HCT116 (cell line): ENCODE results near the gene NINJ2. TPM values are rescaled to one million over a fixed set of nuclear protein-coding genes. Genes with fewer than 3 reads are reported as not detected.

Experiments used
- ATAC-seq: fragments of 200-7000 bp; cut with Tn5 transposase; 2 replicates; pipeline ENCODE4 v1.9.1; 2020; ENCODE audit warnings: mild to moderate bottlenecking, moderate library complexity
- BruUV-seq: library from RNA; stranded (reverse); fragments of 400-500 nt; replicated peaks from 2 replicates; lab custom pipeline; 2021; lab: Mats Ljungman, UMichigan
- CTCF ChIA-PET: fragments of 300-600 bp; sonication (Branson Sonifier 250); formaldehyde crosslinking; loops from one replicate; lab custom pipeline; 2021; ENCODE audit warnings: antibody characterized with exemption; lab: Charles Lee
- POLR2A ChIA-PET: fragments of 300-600, 350-600 bp; sonication (Branson Sonifier 250); formaldehyde crosslinking; loops from one replicate; lab custom pipeline; 2021; ENCODE audit warnings: antibody characterized with exemption; lab: Charles Lee
- RAD21 ChIA-PET, 2 experiments: fragments of 300-600 bp; sonication (Branson Sonifier 250); formaldehyde crosslinking; loops; one replicate each; lab custom pipeline; 2023; ENCODE audit warnings: low total read pairs in 2 of 2; ENCODE audit not compliant: uncharacterized antibody in 2 of 2, unreplicated experiment in 2 of 2, low non-redundant PET in 1 of 2; lab: Charles Lee
- DNase-seq: peaks from one replicate; pipeline ENCODE4 v3.0.0-alpha.2; 2010; ENCODE audit warnings: low read depth, low spot score
- H2AFZ ChIP-seq: fragments of 200-600 bp; shearing (Covaris generic), sonication (generic); 2 replicates; pipeline ENCODE4 v1.6.1; 2017; ENCODE audit warnings: low read depth, mixed run types, mixed read lengths, antibody characterized with exemption, low read length; ENCODE audit not compliant: poor library complexity, severe bottlenecking
- H3K27ac ChIP-seq: 2 replicates; pipeline ENCODE4 v1.5.1; 2012; ENCODE audit warnings: low read depth, low read length
- H3K27me3 ChIP-seq: fragments of 200-600 bp; sonication (generic); 2 replicates; pipeline ENCODE4 v1.6.1; 2016; ENCODE audit warnings: mixed run types, low read length, mixed read lengths; ENCODE audit not compliant: insufficient read depth
- H3K36me3 ChIP-seq, 2 experiments: fragments of 200-500 bp in 1 of 2; fragments of 200-600 bp in 1 of 2; sonication (Bioruptor generic) in 1 of 2; sonication (generic) in 1 of 2; 2 replicates each; pipeline versions ENCODE4 v1.5.1 to v1.6.1; 2014 to 2016; ENCODE audit warnings: low read length in 2 of 2, inconsistent platforms in 1 of 2, mixed read lengths in 1 of 2, mixed run types in 1 of 2; ENCODE audit not compliant: insufficient read depth in 2 of 2, control insufficient read depth in 1 of 2
- H3K4me1 ChIP-seq, 2 experiments: fragments of 200-600 bp in 1 of 2; sonication (generic) in 1 of 2; 2 replicates each; pipeline versions ENCODE4 v1.5.1 to v1.6.1; 2012 to 2017; ENCODE audit warnings: low read length in 2 of 2, inconsistent platforms in 1 of 2, mild to moderate bottlenecking in 1 of 2, mixed read lengths in 1 of 2, mixed run types in 1 of 2, moderate library complexity in 1 of 2; ENCODE audit not compliant: insufficient read depth in 2 of 2, control insufficient read depth in 1 of 2
- H3K4me2 ChIP-seq: fragments of 200-600 bp; sonication (generic); 2 replicates; pipeline ENCODE4 v1.6.1; 2017; ENCODE audit warnings: mixed run types, low read length, mixed read lengths
- H3K4me3 ChIP-seq, 2 experiments: fragments of 200-600 bp in 1 of 2; sonication (generic) in 1 of 2; replicated peaks in 1 of 2; 2 replicates each; pipeline ENCODE4 v1.5.1; 2011 to 2016; ENCODE audit warnings: low read length in 2 of 2, control low read depth in 1 of 2, low read depth in 1 of 2, mild to moderate bottlenecking in 1 of 2, mixed read lengths in 1 of 2, mixed run types in 1 of 2
- H3K79me2 ChIP-seq: fragments of 200-600 bp; sonication (generic); 2 replicates; pipeline ENCODE4 v1.6.1; 2017; ENCODE audit warnings: mild to moderate bottlenecking, mixed run types, low read length, moderate library complexity, mixed read lengths; ENCODE audit not compliant: insufficient read depth
- H3K9ac ChIP-seq: fragments of 200-600 bp; sonication (generic); 2 replicates; pipeline ENCODE4 v1.6.1; 2016; ENCODE audit warnings: low read length, mixed read lengths
- H3K9me2 ChIP-seq: fragments of 200-600 bp; sonication (generic), shearing (Covaris generic); 2 replicates; pipeline ENCODE4 v1.6.1; 2017; ENCODE audit warnings: mixed run types, mild to moderate bottlenecking, moderate library complexity; ENCODE audit not compliant: insufficient read depth
- H3K9me3 ChIP-seq, 2 experiments: fragments of 200-500 bp in 1 of 2; fragments of 200-600 bp in 1 of 2; sonication (Bioruptor generic) in 1 of 2; sonication (generic) in 1 of 2; 2 replicates each; pipeline ENCODE4 v1.6.1; 2014 to 2017; ENCODE audit warnings: low read length in 2 of 2, mixed read lengths in 2 of 2, inconsistent platforms in 1 of 2, low read depth in 1 of 2, mild to moderate bottlenecking in 1 of 2, mixed run types in 1 of 2, moderate library complexity in 1 of 2; ENCODE audit not compliant: control insufficient read depth in 1 of 2, insufficient read depth in 1 of 2
- H4K20me1 ChIP-seq: fragments of 200-600 bp; sonication (generic), shearing (Covaris generic); 2 replicates; pipeline ENCODE4 v1.6.1; 2017; ENCODE audit warnings: mixed run types, mild to moderate bottlenecking, moderate library complexity; ENCODE audit not compliant: insufficient read depth
- CEBPB ChIP-seq: IDR thresholded peaks from 2 replicates; pipeline ENCODE4 v1.6.1; 2012; ENCODE audit warnings: low read depth
- EGR1 ChIP-seq: IDR thresholded peaks from 2 replicates; pipeline ENCODE4 v1.6.1; 2012; ENCODE audit warnings: low read depth
- ELF1 ChIP-seq: IDR thresholded peaks from 2 replicates; pipeline ENCODE4 v1.6.1; 2012; ENCODE audit warnings: low read depth, borderline replicate concordance
- EZH2 ChIP-seq: fragments of 200-600 bp; sonication (generic); IDR thresholded peaks from 2 replicates; pipeline ENCODE4 v1.6.1; 2017; ENCODE audit warnings: antibody characterized with exemption, mixed run types
- EZH2phosphoT487 ChIP-seq: fragments of 200-600 bp; IDR thresholded peaks from 2 replicates; pipeline ENCODE4 v1.6.1; 2018; ENCODE audit warnings: antibody characterized with exemption, borderline replicate concordance
- FOSL1 ChIP-seq: IDR thresholded peaks from 2 replicates; pipeline ENCODE4 v1.6.1; 2012; ENCODE audit warnings: low read depth
- JUND ChIP-seq: IDR thresholded peaks from 2 replicates; pipeline ENCODE4 v1.6.1; 2012
- MAX ChIP-seq: IDR thresholded peaks from 2 replicates; pipeline ENCODE4 v1.6.1; 2012
- POLR2A ChIP-seq: IDR thresholded peaks from 2 replicates; pipeline ENCODE4 v1.7.0; 2011; ENCODE audit warnings: borderline replicate concordance; ENCODE audit not compliant: insufficient read depth, insufficient read length; ENCODE audit errors: extremely low read depth
- POLR2AphosphoS5 ChIP-seq: IDR thresholded peaks from 2 replicates; pipeline ENCODE4 v1.6.1; 2011; ENCODE audit warnings: mild to moderate bottlenecking, low read depth, low read length, moderate library complexity
- REST ChIP-seq: IDR thresholded peaks from 2 replicates; pipeline ENCODE4 v1.6.1; 2012; ENCODE audit warnings: low read depth
- SIN3A ChIP-seq: IDR thresholded peaks from 2 replicates; pipeline ENCODE4 v1.6.1; 2012; ENCODE audit warnings: low read depth
- SP1 ChIP-seq: IDR thresholded peaks from 2 replicates; pipeline ENCODE4 v1.6.1; 2012; ENCODE audit warnings: low read depth
- SRF ChIP-seq: IDR thresholded peaks from 2 replicates; pipeline ENCODE4 v1.6.1; 2012; ENCODE audit warnings: low read depth
- TCF7L2 ChIP-seq: IDR thresholded peaks from 2 replicates; pipeline ENCODE4 v1.7.0; 2011; ENCODE audit warnings: borderline replicate concordance, inconsistent platforms; ENCODE audit not compliant: insufficient read depth, insufficient read length; ENCODE audit errors: extremely low read depth
- YY1 ChIP-seq: IDR thresholded peaks from 2 replicates; pipeline ENCODE4 v1.6.1; 2011; ENCODE audit warnings: low read length, low read depth, moderate library complexity, mild to moderate bottlenecking; ENCODE audit not compliant: insufficient replicate concordance; ENCODE audit errors: extremely low read depth
- ZBTB33 ChIP-seq: IDR thresholded peaks from 2 replicates; pipeline ENCODE4 v1.6.1; 2011; ENCODE audit warnings: mild to moderate bottlenecking, low read length, moderate library complexity; ENCODE audit not compliant: insufficient replicate concordance; ENCODE audit errors: extremely low read depth
- ZNF274 ChIP-seq: fragments of 200-500 bp; sonication (Bioruptor generic); IDR thresholded peaks from 2 replicates; pipeline ENCODE4 v1.6.1; 2014; ENCODE audit warnings: mild to moderate bottlenecking, low read depth, low read length, inconsistent platforms
- intact Hi-C: fragments of 100-400 bp; cut with micrococcal nuclease; formaldehyde crosslinking; loops from 2 replicates; pipeline ENCODE4 v1.10.0; 2022
- total RNA-seq: library from RNA; stranded (reverse); gene quantifications from one replicate; pipeline ENCODE4 v1.2.1, GENCODE V29; 2021; ENCODE audit not compliant: unreplicated experiment
- TF ChIP-seq, protein P1 (sequence below): IDR thresholded peaks from 2 replicates; pipeline ENCODE4 v1.6.1; 2012

Gene NINJ2
- total RNA-seq, 1 experiment from 2014 or later: not detected

DNA sequence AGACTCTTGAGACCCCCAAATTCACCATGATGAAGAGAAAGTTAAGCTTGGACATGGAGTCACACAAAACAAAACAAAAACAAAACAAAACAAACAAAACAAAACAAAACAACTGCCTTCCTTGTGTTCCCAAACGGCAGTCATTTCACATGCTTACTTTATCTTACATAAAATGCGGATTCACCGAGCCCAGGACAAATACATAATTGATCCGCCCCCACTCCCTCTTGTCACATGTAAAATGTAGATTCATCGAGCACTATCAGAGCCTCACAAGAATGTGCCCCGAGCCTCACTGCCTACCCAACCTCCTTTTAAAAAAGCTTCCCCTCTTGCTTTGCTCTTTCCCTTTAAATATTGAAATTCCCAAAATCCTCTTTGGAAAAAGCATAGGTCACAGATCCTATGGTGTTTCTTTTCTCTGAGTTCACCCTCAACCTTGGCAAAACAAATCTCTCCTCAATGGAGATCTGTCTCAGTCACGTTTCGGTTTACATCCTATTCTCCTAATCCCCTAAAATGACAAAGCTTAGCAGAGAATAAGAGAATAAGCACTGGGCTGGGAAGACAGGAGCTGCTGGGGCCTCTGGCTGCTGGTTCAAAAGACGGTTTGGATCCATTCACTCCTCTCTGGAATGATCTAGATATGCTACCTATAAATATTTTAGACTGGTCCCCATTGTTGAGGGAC, 83.7 kb downstream of the NINJ2 start:
- Histone ChIP-seq H3K9me2 (no peaks in the 10 kb centered on the region), H3K4me1 (peaks cover 12 to 23% of the 10 kb centered on the region in 2 experiments), H3K36me3 (no peaks in the 10 kb centered on the region), H3K9ac (no peak overlapping the region), H3K4me2 (no peak overlapping the region)
- no peak for ATAC-seq
- TF ChIP-seq ZNF274 (no peak), EGR1 (no peak), MAX (no peak), ZBTB33 (no peak), ELF1 (no peak), CEBPB (no peak), SRF (no peak), REST (no peak), POLR2A (no peak), EZH2phosphoT487 (no peak), TCF7L2 (no peak), SIN3A (no peak), POLR2AphosphoS5 (no peak), SP1 (no peak), JUND (no peak), YY1 (no peak), EZH2 (no peak), FOSL1 (no peak)
- TF ChIP-seq, protein P1, sequence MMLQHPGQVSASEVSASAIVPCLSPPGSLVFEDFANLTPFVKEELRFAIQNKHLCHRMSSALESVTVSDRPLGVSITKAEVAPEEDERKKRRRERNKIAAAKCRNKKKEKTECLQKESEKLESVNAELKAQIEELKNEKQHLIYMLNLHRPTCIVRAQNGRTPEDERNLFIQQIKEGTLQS: no peak
- TF ChIP-seq, all 23 proteins: peak for 0
- RAD21 ChIA-PET: no interaction called here
- Histone ChIP-seq H3K9me3 (no peaks in the 10 kb centered on the region), H3K27me3 (no peaks in the 10 kb centered on the region), H4K20me1 (no peaks in the 10 kb centered on the region), H3K27ac (no peak overlapping the region), H3K79me2 (no peaks in the 10 kb centered on the region), H2AFZ (no peak overlapping the region), H3K4me3 (no peak overlapping the region)
- DNase-seq: no peak
- intact Hi-C loops: no loop called here
- no TSS peak for BruUV-seq
- CTCF ChIA-PET: interaction anchor here (0.6 to 1.1 kb wide), 2 partner anchors 171 to 172 kb away, joined by 3 to 6 read pairs; partner anchors contain the start of gene WNK1
- POLR2A ChIA-PET: interaction anchor here (0.6 kb wide), 1 partner anchor 384 kb away, joined by 8 read pairs; no protein-coding TSS in a partner anchor
